HCT116 (cell line): ENCODE results near the gene RASA2. TPM values are rescaled to one million over a fixed set of nuclear protein-coding genes. Genes with fewer than 3 reads are reported as not detected.

ENCODE experiments used
- ATAC-seq: fragments of 200-7000 bp; cut with Tn5 transposase; 2 replicates; pipeline ENCODE4 v1.9.1; 2020; ENCODE audit warnings: mild to moderate bottlenecking, moderate library complexity
- BruUV-seq: library from RNA; stranded (reverse); fragments of 400-500 nt; replicated peaks from 2 replicates; lab custom pipeline; 2021; lab: Mats Ljungman, UMichigan
- CTCF ChIA-PET: fragments of 300-600 bp; sonication (Branson Sonifier 250); formaldehyde crosslinking; loops from one replicate; lab custom pipeline; 2021; ENCODE audit warnings: antibody characterized with exemption; lab: Charles Lee
- POLR2A ChIA-PET: fragments of 300-600, 350-600 bp; sonication (Branson Sonifier 250); formaldehyde crosslinking; loops from one replicate; lab custom pipeline; 2021; ENCODE audit warnings: antibody characterized with exemption; lab: Charles Lee
- RAD21 ChIA-PET, 2 experiments: fragments of 300-600 bp; sonication (Branson Sonifier 250); formaldehyde crosslinking; loops; one replicate each; lab custom pipeline; 2023; ENCODE audit warnings: low total read pairs in 2 of 2; ENCODE audit not compliant: uncharacterized antibody in 2 of 2, unreplicated experiment in 2 of 2, low non-redundant PET in 1 of 2; lab: Charles Lee
- DNase-seq: peaks from one replicate; pipeline ENCODE4 v3.0.0-alpha.2; 2010; ENCODE audit warnings: low read depth, low spot score
- H2AFZ ChIP-seq: fragments of 200-600 bp; shearing (Covaris generic), sonication (generic); 2 replicates; pipeline ENCODE4 v1.6.1; 2017; ENCODE audit warnings: low read depth, mixed run types, mixed read lengths, antibody characterized with exemption, low read length; ENCODE audit not compliant: poor library complexity, severe bottlenecking
- H3K27ac ChIP-seq: 2 replicates; pipeline ENCODE4 v1.5.1; 2012; ENCODE audit warnings: low read depth, low read length
- H3K27me3 ChIP-seq: fragments of 200-600 bp; sonication (generic); 2 replicates; pipeline ENCODE4 v1.6.1; 2016; ENCODE audit warnings: mixed run types, low read length, mixed read lengths; ENCODE audit not compliant: insufficient read depth
- H3K36me3 ChIP-seq, 2 experiments: fragments of 200-500 bp in 1 of 2; fragments of 200-600 bp in 1 of 2; sonication (Bioruptor generic) in 1 of 2; sonication (generic) in 1 of 2; 2 replicates each; pipeline versions ENCODE4 v1.5.1 to v1.6.1; 2014 to 2016; ENCODE audit warnings: low read length in 2 of 2, inconsistent platforms in 1 of 2, mixed read lengths in 1 of 2, mixed run types in 1 of 2; ENCODE audit not compliant: insufficient read depth in 2 of 2, control insufficient read depth in 1 of 2
- H3K4me1 ChIP-seq, 2 experiments: fragments of 200-600 bp in 1 of 2; sonication (generic) in 1 of 2; 2 replicates each; pipeline versions ENCODE4 v1.5.1 to v1.6.1; 2012 to 2017; ENCODE audit warnings: low read length in 2 of 2, inconsistent platforms in 1 of 2, mild to moderate bottlenecking in 1 of 2, mixed read lengths in 1 of 2, mixed run types in 1 of 2, moderate library complexity in 1 of 2; ENCODE audit not compliant: insufficient read depth in 2 of 2, control insufficient read depth in 1 of 2
- H3K4me2 ChIP-seq: fragments of 200-600 bp; sonication (generic); 2 replicates; pipeline ENCODE4 v1.6.1; 2017; ENCODE audit warnings: mixed run types, low read length, mixed read lengths
- H3K4me3 ChIP-seq, 2 experiments: fragments of 200-600 bp in 1 of 2; sonication (generic) in 1 of 2; replicated peaks in 1 of 2; 2 replicates each; pipeline ENCODE4 v1.5.1; 2011 to 2016; ENCODE audit warnings: low read length in 2 of 2, control low read depth in 1 of 2, low read depth in 1 of 2, mild to moderate bottlenecking in 1 of 2, mixed read lengths in 1 of 2, mixed run types in 1 of 2
- H3K79me2 ChIP-seq: fragments of 200-600 bp; sonication (generic); 2 replicates; pipeline ENCODE4 v1.6.1; 2017; ENCODE audit warnings: mild to moderate bottlenecking, mixed run types, low read length, moderate library complexity, mixed read lengths; ENCODE audit not compliant: insufficient read depth
- H3K9ac ChIP-seq: fragments of 200-600 bp; sonication (generic); 2 replicates; pipeline ENCODE4 v1.6.1; 2016; ENCODE audit warnings: low read length, mixed read lengths
- H3K9me2 ChIP-seq: fragments of 200-600 bp; sonication (generic), shearing (Covaris generic); 2 replicates; pipeline ENCODE4 v1.6.1; 2017; ENCODE audit warnings: mixed run types, mild to moderate bottlenecking, moderate library complexity; ENCODE audit not compliant: insufficient read depth
- H3K9me3 ChIP-seq, 2 experiments: fragments of 200-500 bp in 1 of 2; fragments of 200-600 bp in 1 of 2; sonication (Bioruptor generic) in 1 of 2; sonication (generic) in 1 of 2; 2 replicates each; pipeline ENCODE4 v1.6.1; 2014 to 2017; ENCODE audit warnings: low read length in 2 of 2, mixed read lengths in 2 of 2, inconsistent platforms in 1 of 2, low read depth in 1 of 2, mild to moderate bottlenecking in 1 of 2, mixed run types in 1 of 2, moderate library complexity in 1 of 2; ENCODE audit not compliant: control insufficient read depth in 1 of 2, insufficient read depth in 1 of 2
- H4K20me1 ChIP-seq: fragments of 200-600 bp; sonication (generic), shearing (Covaris generic); 2 replicates; pipeline ENCODE4 v1.6.1; 2017; ENCODE audit warnings: mixed run types, mild to moderate bottlenecking, moderate library complexity; ENCODE audit not compliant: insufficient read depth
- EGR1 ChIP-seq: IDR thresholded peaks from 2 replicates; pipeline ENCODE4 v1.6.1; 2012; ENCODE audit warnings: low read depth
- ELF1 ChIP-seq: IDR thresholded peaks from 2 replicates; pipeline ENCODE4 v1.6.1; 2012; ENCODE audit warnings: low read depth, borderline replicate concordance
- EZH2phosphoT487 ChIP-seq: fragments of 200-600 bp; IDR thresholded peaks from 2 replicates; pipeline ENCODE4 v1.6.1; 2018; ENCODE audit warnings: antibody characterized with exemption, borderline replicate concordance
- JUND ChIP-seq: IDR thresholded peaks from 2 replicates; pipeline ENCODE4 v1.6.1; 2012
- ZFX ChIP-seq: fragments of 450-650 bp; IDR thresholded peaks from 2 replicates; pipeline ENCODE4 v1.6.1; 2017
- intact Hi-C: fragments of 100-400 bp; cut with micrococcal nuclease; formaldehyde crosslinking; loops from 2 replicates; pipeline ENCODE4 v1.10.0; 2022
- total RNA-seq: library from RNA; stranded (reverse); gene quantifications from one replicate; pipeline ENCODE4 v1.2.1, GENCODE V29; 2021; ENCODE audit not compliant: unreplicated experiment

Gene RASA2
- total RNA-seq, 1 experiment from 2014 or later = 12.8 TPM

DNA sequence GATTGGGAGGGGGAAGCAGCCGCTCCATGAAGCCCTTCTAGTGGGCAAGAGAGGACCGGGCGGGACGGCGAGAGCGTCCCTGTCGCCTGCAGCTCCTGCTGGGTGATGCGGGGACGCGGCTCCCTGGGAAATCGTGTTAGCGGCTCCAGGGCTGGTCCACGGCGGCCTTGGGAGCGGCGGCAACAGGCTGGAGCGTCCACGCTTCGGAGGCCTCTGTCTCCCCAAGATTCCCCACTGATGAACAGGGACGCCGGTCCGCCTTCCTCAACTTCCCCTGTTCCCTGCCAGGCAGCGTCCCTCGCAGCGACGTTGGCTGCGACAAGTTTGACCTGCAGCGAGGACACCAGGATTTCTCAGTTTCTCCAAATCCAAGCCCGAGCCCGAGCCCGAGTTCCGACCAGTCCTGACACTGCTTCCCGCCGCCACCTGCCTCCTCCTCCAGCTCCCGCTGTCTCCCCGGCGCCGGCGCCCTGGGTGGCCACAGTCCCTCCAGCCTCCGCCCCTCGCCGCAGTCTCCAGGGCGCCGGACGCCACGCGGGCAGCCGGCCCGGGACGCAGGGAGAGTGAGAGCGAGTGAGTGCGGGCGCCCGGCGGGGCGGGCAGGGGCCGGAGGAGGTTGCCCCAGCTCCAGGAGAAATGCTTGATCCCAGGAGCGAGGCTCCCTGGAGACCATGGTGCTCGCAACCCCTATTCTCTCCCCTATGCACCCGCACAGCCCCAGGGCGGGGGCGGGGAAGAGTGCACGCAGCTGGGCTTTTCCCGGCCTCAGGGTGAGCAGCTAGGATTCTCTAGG, 173.2 kb downstream of the RASA2 start:
- peaks cover 0 to 6% of the 10 kb centered on the region in 2 experiments; a peak in 1 of 4 replicates for H3K9me3 ChIP-seq
- H2AFZ ChIP-seq = peak overlapping the region; percentile 64
- ATAC-seq (peak; percentile 89), DNase-seq (no peak)
- no peaks in the 10 kb centered on the region for H3K27me3 ChIP-seq
- no peaks in the 10 kb centered on the region for H3K79me2 ChIP-seq
- BruUV-seq = no TSS peak
- intact Hi-C loops = no loop called here
- H3K9me2 ChIP-seq = no peaks in the 10 kb centered on the region
- ChIA-PET CTCF (no interaction called here), RAD21 (no interaction called here), POLR2A (no interaction called here)
- H3K9ac ChIP-seq = peak overlapping the region; percentile 54
- TF ChIP-seq EGR1 = 0 out of 2 replicates have a peak, but pooled peaks have one; percentile 35
- no peak for TF ChIP-seq ELF1
- H3K27ac ChIP-seq = no peak overlapping the region; the same call in 1 of the 2 replicates
- H4K20me1 ChIP-seq = no peaks in the 10 kb centered on the region
- H3K4me2 ChIP-seq = peak overlapping the region; percentile 74
- H3K4me3 ChIP-seq = peak overlapping the region; percentile 31 to 56
- H3K36me3 ChIP-seq = no peaks in the 10 kb centered on the region
- H3K4me1 ChIP-seq = peaks cover 4 to 12% of the 10 kb centered on the region in 2 experiments; a peak in 3 of 4 replicates

DNA sequence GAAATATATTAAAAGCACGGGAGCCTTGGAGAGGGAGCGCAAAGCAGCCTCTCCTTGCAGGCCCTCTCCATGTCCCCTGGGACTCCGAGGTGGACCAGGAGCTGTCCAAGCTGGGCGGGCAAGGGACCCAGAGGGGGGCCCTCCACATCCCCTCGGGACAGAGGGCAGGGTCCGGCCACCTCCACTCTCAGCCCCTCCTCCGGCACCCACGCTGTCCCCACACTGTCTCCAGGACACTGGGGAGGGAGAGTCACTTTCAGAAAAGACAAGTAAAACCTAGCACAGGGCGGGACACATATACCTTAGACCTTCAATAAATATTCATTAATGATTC, 173.8 kb downstream of the RASA2 start:
- POLR2A ChIA-PET = no interaction called here
- intact Hi-C loops = no loop called here
- TF ChIP-seq EGR1 = 0 out of 2 replicates have a peak, but pooled peaks have one; percentile 0
- TF ChIP-seq ZFX = no peak
- TF ChIP-seq EZH2phosphoT487 = no peak
- TF ChIP-seq JUND = no peak
- Histone ChIP-seq H4K20me1 (no peaks in the 10 kb centered on the region), H3K27me3 (no peaks in the 10 kb centered on the region), H3K9me2 (no peaks in the 10 kb centered on the region), H3K4me3 (peak overlapping the region; percentile 31 to 56), H3K9ac (peak overlapping the region; percentile 54), H3K36me3 (no peaks in the 10 kb centered on the region), H3K4me1 (peaks cover 4 to 12% of the 10 kb centered on the region in 2 experiments; a peak in 3 of 4 replicates), H3K4me2 (peak overlapping the region; percentile 74), H2AFZ (peak overlapping the region; percentile 64), H3K9me3 (peaks cover 0 to 6% of the 10 kb centered on the region in 2 experiments; a peak in 1 of 4 replicates), H3K79me2 (no peaks in the 10 kb centered on the region), H3K27ac (no peak overlapping the region)
- no TSS peak for BruUV-seq
- CTCF ChIA-PET = no interaction called here
- ATAC-seq (no peak; the same call in 1 of the 2 replicates), DNase-seq (no peak)
- RAD21 ChIA-PET = no interaction called here
